ENCODE results near the gene AMPD3.

AMPD3 gene

DNA sequence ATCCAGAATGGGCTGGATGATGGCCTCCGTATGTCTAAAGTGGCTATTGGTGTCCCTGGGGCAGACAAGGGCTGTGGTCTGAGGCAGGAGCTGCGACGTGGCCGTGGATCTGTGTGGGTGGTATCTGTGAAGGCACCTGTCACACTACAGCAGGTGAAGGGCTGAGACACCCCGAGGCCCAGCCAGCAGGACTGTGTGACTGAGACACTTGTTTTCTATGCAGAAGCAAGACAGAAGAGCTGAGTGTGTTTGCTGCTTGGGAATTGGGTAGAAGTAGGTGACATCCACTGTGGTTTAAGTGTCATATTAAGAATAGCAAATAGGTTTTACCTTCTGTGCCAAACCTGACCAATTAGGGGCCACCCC lies 35.0 kb downstream of the AMPD3 start:
- peak; percentile 45 for DNase-seq

DNA sequence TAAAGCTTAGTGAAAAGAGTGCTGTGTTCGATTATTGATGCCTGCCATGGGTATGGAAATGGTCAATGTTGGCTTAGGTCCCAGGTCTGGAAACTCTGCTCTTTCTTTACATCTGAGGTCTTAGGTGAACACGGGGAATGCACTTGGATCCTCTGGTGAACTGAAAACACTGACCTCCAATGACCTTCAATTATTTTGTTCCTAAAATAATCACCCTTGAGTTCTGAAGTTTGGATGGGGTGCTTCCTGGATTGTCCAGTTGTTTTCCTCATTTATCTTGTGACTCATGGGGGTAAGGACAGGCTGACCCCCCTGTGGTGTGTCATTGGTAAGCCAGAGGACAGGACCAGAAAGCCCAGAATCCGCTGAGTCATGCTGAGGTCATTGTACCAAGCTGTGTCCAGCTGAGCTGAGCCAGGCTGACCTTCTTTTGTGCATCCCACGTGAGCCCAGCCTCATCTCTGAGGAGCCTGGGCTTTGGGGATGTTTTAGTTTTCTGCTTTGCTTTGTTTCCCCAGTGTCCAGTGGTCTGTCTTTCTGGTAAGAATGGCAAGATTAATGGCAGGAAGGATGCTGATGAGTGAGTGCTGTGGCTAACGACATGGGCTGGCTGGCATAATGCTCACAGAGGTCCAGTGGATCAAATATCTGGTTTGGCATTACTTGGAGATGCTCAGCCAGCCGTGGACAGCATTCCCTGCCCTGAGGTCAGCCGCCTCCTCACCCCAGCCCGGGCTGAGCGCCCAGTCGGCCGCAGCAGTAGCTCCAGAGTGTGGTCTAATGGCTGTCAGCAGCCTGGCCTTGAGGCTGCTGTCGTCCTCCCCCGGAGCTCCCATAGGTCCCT lies 35.6 kb downstream of the AMPD3 start:
- DNase-seq = peak; percentile 20

DNA sequence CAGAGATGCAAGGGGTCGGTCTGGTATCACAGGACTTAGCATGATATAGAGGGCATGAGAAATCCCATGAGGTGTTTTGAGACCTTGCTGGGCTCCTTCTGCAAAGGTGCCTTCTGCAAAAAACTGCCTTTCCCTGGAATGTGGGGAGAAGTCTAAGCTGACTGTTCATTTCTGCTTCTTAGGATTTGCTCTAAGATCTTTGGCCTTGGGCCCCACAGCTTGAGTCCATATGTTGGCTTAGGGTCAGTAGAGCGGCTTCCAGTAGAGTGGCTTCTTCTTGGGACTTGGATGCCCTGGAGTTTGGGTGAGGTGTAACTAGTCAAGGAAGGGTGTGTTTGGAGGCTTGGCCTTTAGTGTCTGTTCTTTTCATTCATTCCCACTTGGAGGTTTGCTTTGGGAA lies 37.0 kb downstream of the AMPD3 start:
- no peak for DNase-seq

DNA sequence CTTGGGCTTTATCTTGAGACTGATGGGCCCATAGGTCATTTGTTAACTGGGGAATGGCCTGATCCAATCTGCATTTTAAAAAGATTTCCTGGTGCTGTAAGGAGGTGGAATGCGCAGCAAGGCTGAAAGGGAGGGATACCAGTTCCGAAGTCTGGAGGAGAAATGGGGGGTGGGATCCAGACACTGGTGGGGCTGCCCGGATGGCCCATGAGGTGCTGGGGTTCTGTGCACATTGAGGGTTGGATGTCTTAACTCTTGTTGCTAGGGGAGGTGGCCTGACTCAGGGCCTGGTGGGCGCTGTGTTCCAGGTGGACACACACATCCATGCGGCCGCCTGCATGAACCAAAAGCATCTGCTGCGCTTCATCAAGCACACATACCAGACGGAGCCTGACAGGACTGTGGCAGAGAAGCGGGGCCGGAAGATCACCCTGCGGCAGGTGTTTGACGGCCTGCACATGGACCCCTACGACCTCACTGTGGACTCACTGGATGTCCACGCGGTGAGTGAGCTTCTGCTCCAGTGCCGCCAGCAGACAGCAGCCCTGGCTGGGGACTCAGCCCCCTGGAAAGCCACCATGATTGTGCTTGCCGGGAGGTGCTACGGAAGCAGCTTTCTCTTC lies 38.1 kb downstream of the AMPD3 start:
- peak; percentile 37 for DNase-seq

DNA sequence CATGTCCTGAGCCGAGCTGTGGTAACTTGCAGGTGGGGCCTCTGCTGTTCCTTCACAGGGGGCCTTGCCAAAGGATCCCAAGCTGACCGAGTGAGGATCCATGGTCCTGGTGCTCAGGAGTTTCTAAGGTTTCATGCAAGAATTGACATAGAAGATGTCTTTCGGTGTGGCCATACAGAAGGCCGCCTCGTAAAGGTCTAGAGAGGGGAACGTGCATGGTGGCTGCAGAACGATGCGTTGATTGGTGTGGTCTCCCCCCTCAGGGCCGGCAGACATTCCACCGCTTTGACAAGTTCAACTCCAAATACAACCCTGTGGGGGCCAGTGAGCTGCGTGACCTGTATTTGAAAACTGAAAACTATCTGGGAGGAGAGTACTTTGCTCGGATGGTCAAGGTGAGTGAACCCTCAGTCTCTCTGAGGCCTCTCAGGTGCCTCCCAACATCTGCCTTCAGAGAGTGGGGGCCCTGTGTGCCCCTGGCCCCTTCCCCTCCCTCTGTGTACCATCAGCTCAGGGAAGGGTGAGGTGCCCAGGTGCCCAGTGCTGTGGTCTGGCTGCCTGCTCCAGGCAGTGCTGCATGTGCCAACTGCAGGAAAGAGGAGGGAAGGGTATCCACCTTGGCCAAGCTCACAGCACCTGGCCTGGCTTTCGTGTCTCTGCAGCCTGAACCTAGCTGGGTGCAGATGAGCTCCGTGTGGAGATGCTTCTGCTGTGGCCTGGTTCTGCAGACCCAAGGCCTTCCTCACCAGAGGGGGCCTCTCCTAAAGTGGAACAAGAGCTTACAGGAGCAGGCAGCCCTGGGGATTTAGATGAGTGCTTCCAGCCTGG lies 39.8 kb downstream of the AMPD3 start:
- peak; percentile 23 for DNase-seq

GRCh38 chr11:10495464-10495786 lies 40.4 kb downstream of the AMPD3 start:
- DNase-seq = peak; percentile 40

DNA sequence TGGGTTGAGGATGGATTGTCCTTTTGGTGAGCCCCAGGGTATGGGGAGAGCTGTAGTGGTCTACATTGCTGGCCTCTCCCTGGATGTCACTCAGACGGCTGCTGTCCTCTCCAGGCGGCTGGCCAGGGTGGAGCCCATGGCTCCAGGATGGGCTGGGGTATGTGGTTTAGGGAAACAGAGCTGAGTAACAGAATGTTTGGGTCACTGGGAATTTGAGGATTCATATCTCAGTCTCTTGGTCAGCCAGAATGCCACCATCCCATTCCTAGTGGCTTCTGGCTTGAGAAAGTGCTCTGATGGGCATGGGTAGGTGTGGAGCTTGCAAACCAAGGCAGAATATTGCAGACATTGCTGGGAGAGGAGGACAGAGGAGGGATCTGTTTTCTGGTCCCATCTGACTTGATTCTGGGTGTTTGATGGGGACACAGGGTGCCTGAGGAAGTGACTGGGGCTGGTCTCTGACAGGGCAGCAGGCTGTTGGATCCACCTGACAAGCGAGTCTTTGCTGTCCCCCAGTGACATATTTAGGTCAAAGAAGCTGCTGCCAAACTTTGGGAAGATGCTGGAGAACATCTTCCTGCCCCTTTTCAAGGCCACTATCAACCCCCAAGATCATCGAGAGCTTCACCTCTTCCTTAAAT lies 41.4 kb downstream of the AMPD3 start:
- peak; percentile 41 for DNase-seq

- DNase-seq = peak; percentile 35
Measured at GRCh38 chr11:10497371-10498021, 42.4 kb downstream of the AMPD3 start.

DNA sequence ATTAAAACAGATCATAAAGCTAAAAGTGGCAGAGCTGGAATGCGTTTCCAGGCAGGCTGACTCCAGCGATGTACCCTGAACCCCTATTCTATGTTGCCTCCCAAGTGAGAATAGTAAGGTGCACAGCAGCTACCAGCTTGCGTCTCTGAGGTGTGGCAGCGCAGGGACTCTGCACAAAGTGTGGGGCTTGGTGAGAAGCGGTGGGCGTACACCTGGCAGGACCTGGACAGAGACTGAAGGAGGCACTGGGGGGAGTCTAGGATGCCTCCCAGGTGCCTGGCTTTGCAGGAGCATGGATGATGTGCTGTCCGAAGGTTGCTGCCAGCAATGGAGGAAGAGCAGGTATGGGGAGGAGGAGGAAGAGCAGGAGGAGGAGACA lies 42.9 kb downstream of the AMPD3 start:
- peak; percentile 20 for DNase-seq

DNA sequence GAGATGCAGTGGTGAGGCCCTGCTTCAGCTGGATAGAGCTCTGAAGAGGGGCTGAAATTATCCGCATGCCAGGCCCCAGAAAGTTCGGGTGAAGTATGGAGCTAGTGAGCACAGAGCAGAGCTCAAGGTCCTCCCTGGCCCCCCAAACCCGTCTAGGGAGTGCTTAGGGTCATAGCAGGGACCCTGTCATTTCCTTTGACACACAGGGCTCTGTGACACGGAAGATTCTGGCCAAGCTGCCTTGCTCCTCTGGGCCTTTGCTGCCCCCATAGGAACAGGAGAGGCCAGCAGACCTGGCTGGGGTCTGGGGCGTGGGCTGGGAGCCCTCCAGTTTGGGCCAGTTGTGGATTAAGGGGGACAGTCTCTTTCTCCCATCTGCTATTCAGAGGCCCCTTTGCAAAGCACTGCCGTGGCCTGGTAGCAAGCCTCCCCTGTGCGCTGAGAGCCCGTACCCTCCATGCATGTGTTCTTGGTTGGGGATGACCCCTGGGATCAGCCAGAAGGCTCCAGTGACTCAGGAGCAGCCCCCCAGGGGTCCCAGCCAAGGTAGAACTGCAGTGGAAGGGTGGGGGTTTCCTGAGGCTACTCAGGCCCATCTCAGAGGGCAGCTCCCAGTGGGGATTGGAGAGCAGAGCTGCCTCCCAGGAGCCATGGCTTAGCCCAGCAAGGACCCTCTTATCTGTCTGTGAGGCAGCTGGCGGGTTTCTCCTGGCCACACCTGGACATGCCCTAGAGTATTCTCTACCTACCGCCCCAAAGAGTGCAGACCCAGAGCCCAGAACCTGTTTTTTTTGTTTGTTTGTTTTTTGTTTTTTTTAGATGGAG lies 43.6 kb downstream of the AMPD3 start:
- DNase-seq = peak; percentile 26

GRCh38 chr11:10499452-10499851 lies 44.4 kb downstream of the AMPD3 start:
- DNase-seq = peak; percentile 22

DNA sequence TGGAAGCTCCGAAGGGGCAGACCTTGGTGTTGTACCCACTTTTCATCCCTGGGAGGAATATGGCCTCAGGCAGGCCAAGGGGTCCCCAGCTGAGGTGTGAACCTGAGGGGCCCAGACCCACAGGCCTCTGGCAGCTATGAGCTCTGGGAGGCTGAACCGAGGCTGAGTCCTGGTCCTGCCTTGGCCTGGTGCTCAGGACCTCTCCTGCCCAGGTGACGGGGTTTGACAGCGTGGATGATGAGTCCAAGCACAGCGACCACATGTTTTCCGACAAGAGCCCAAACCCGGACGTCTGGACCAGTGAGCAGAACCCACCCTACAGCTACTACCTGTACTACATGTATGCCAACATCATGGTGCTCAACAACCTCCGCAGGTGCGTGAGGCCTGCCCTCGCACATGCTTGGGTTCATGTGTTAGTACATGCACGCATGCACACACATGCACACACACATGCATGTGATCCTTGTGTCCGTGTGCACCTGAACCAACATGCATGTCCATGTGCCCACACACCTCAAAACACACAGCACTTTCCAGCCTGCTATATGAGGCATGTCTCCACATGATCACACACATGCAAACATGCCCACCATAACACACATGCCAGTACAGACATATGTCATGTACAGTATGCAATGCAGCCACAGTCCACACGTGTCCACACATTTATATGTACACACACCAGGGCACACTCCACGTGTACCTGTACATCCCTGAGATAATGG lies 45.0 kb downstream of the AMPD3 start:
- DNase-seq = no peak

DNA sequence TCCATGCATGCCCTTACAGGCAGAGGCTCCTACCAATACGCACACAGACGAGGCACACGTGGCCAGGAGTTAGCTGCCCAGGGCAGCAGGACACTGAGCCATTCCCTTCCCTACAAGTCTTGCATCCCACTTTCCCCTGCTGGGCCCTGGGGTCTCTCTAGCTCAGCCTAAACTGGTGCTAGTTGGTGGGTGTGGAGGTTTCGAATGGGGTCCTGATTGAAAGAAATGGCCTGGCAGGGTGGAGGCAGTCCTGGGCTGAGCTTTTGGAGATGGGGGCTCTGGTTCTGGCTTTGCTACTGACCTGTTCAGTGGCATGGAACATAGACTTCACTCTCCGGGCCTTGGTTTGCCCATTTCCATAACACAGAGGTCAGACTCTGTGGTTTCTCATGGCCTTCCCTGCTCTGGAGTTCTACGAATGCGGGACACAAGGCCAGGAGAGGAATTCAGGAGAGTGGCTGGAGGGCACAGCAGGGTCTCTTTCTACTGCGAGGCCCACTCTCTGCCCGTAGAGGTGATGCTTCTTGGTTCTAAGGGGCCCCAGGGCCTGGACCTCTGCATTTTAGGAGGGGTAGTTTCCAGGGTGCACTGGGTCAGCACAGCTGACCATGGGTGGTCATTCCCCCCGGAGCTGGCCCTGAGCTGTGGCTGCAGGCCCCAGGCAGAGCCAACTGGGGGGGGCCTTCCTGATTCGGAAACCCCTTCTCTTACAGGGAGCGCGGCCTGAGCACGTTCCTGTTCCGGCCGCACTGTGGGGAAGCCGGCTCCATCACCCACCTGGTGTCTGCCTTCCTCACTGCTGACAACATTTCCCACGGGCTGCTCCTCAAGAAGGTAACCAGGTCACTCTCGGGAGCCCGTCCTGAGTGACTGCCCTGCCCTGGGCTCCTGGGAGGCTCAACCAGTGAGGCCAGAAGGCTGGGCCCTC lies 46.0 kb downstream of the AMPD3 start:
- peak; percentile 30 for DNase-seq

- peak; percentile 34 for DNase-seq
Measured at GRCh38 chr11:10502065-10502680, 47.1 kb downstream of the AMPD3 start.

DNA sequence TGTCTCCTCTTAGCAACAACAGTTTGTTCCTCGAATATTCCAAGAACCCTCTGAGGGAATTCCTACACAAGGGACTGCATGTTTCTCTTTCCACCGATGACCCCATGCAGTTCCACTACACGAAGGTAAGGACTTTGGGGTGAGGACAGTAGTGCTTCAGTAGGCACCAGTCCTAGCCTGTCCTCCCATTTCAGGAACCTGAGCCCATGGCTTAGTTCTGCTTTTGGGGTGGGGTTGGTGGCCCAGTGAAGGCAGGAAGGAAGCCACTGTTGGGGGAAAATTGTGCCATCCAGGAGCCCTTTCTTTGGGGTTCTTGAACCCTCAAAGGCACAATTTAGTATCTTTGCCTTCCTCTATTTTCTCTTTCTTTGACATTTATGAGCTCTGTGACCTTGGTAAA lies 47.7 kb downstream of the AMPD3 start:
- DNase-seq = peak; percentile 29

DNA sequence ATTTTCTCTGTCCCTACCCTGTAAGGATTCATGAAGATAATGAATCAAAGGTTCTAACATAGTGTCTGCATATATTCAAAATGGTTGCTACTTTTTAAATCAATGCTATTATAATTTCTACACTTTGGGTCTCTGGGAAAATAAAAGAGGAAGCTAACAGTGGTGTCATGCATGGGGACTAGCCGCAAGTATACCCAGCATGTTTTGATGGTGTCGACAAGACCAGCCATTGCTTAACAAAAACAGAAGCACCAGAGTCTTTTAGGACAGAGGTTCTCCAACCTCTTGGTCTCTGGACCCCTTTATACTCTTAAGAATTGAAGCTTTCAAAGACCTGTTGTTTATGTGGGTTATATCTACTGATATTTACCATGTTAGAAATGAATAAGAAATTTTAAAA lies 48.2 kb downstream of the AMPD3 start:
- DNase-seq = no peak

DNA sequence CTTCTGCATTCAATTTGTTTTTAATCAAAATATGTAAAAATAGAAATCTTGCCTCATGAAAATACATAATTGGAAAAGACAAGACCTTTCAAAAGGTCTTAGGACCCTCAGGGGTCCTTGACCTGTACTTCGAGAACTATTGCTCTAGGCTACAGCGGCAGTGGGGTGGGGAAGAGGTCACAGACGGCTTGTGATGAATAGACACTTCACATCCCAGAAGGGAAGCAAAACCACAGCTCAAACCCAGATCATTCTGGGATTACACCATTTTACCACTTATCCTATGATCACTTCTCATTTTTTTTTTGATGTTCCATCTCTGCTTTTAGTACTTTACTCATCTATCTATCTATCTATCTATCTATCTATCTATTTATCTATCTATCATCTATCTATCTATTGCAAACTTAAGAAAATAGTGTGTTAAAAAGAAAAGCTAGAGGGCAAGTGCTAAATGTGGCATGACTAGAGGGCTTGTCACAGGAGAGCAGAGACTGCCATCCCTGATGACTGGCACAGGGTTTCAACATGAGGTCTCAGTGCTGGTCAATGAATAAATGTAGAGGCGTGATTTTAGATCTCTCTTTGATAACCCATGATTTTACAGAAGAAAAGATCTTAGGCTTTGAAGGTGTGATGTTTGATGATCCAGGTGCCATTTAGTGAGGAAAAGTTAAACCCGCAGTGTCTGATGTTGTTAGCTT lies 48.9 kb downstream of the AMPD3 start:
- DNase-seq = no peak

DNA sequence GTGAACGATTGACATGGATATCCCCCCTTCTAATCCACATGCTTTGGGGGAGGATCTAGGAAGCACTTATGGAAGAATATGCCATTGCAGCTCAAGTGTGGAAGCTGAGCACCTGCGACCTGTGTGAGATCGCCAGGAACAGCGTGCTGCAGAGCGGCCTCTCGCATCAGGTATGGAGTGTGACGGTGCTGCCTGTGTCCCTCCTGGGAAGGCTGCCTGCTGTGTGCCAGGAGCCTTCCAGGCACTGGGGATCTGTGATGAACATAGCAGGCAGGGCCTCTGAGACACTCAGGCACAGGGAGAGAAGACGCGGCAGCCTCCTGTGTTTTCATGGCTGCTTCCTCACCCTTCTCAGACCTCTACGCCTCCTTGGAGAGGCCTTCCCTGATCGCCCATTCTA lies 49.4 kb downstream of the AMPD3 start:
- DNase-seq = peak; percentile 41
